WTC11 (cell line): ENCODE results near the gene MYO16.

Experiments
- FOXJ3 ChIP-seq: sonication (generic); formaldehyde crosslinking; IDR thresholded peaks from 2 replicates; pipeline ENCODE4 v1.9.0; 2021; ENCODE audit warnings: missing genetic modification reagents, mild to moderate bottlenecking, borderline replicate concordance
- MXD4 ChIP-seq: fragments of 250-450 bp; sonication (Bioruptor Pico); IDR thresholded peaks from 2 replicates; pipeline ENCODE4 v1.8.0; 2021; ENCODE audit warnings: mild to moderate bottlenecking, moderate library complexity, borderline replicate concordance
- TCF7 ChIP-seq: sonication (generic); formaldehyde crosslinking; IDR thresholded peaks from 2 replicates; pipeline ENCODE4 v1.8.0; 2022; ENCODE audit warnings: mild to moderate bottlenecking, low read depth, missing genetic modification reagents, moderate library complexity
- TF ChIP-seq, protein P1 (sequence below): fragments of 200-600 bp; IDR thresholded peaks from 2 replicates; pipeline ENCODE4 v1.8.0; 2022; ENCODE audit warnings: antibody characterized with exemption
- TF ChIP-seq, protein P2 (sequence below): sonication (generic); formaldehyde crosslinking; IDR thresholded peaks from 2 replicates; pipeline ENCODE4 v1.8.0; 2022; ENCODE audit warnings: mild to moderate bottlenecking, missing genetic modification reagents
- TF ChIP-seq, protein P3 (sequence below): sonication (generic); formaldehyde crosslinking; IDR thresholded peaks from 2 replicates; pipeline ENCODE4 v1.8.1; 2023; ENCODE audit warnings: mild to moderate bottlenecking, missing genetic modification reagents, moderate library complexity

GRCh38 chr13:109255141-109255856, 625.9 kb downstream of the MYO16 start:
- TF ChIP-seq, protein P1, sequence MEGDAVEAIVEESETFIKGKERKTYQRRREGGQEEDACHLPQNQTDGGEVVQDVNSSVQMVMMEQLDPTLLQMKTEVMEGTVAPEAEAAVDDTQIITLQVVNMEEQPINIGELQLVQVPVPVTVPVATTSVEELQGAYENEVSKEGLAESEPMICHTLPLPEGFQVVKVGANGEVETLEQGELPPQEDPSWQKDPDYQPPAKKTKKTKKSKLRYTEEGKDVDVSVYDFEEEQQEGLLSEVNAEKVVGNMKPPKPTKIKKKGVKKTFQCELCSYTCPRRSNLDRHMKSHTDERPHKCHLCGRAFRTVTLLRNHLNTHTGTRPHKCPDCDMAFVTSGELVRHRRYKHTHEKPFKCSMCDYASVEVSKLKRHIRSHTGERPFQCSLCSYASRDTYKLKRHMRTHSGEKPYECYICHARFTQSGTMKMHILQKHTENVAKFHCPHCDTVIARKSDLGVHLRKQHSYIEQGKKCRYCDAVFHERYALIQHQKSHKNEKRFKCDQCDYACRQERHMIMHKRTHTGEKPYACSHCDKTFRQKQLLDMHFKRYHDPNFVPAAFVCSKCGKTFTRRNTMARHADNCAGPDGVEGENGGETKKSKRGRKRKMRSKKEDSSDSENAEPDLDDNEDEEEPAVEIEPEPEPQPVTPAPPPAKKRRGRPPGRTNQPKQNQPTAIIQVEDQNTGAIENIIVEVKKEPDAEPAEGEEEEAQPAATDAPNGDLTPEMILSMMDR = no peak
- TF ChIP-seq TCF7 (CRISPR knock-in tag) = no peak
- TF ChIP-seq, protein P2, sequence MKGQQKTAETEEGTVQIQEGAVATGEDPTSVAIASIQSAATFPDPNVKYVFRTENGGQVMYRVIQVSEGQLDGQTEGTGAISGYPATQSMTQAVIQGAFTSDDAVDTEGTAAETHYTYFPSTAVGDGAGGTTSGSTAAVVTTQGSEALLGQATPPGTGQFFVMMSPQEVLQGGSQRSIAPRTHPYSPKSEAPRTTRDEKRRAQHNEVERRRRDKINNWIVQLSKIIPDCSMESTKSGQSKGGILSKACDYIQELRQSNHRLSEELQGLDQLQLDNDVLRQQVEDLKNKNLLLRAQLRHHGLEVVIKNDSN (CRISPR knock-in tag) = no peak
- TF ChIP-seq, protein P3, sequence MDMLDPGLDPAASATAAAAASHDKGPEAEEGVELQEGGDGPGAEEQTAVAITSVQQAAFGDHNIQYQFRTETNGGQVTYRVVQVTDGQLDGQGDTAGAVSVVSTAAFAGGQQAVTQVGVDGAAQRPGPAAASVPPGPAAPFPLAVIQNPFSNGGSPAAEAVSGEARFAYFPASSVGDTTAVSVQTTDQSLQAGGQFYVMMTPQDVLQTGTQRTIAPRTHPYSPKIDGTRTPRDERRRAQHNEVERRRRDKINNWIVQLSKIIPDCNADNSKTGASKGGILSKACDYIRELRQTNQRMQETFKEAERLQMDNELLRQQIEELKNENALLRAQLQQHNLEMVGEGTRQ (CRISPR knock-in tag) = no peak
- no peak for TF ChIP-seq FOXJ3
- TF ChIP-seq MXD4 (CRISPR knock-in tag) = no peak
